Activated naive CD4-positive, alpha-beta T cell treated with anti-CD3 and anti-CD28 coated beads for 36 hours (primary cell): ENCODE data around the gene PIEZO2. TPM values are rescaled to one million over a fixed set of nuclear protein-coding genes. Genes with fewer than 3 reads are reported as not detected.

Experiments used
- CTCF ChIA-PET: fragments of 350-600 bp; sonication (Branson Sonifier 250); formaldehyde crosslinking; loops from one replicate; lab custom pipeline; 2021; ENCODE audit warnings: antibody characterized with exemption; lab: Charles Lee
- DNase-seq: peaks from one replicate; pipeline ENCODE4 v3.0.0-alpha.2; 2020
- H3K27ac Mint-ChIP-seq: one replicate; pipeline ENCODE4 v1.8.0; 2021; ENCODE audit warnings: mild to moderate bottlenecking, mixed read lengths
- H3K27me3 Mint-ChIP-seq: one replicate; pipeline ENCODE4 v1.8.0; 2021; ENCODE audit warnings: low read depth, mixed read lengths
- H3K36me3 Mint-ChIP-seq: one replicate; pipeline ENCODE4 v1.8.0; 2021; ENCODE audit warnings: low read depth, mixed read lengths
- H3K4me1 Mint-ChIP-seq: one replicate; pipeline ENCODE4 v1.8.0; 2021; ENCODE audit warnings: low read depth, mixed read lengths
- H3K4me3 Mint-ChIP-seq: one replicate; pipeline ENCODE4 v1.8.0; 2021; ENCODE audit warnings: mild to moderate bottlenecking, moderate library complexity, mixed read lengths
- H3K9me3 Mint-ChIP-seq: one replicate; pipeline ENCODE4 v1.8.0; 2021; ENCODE audit warnings: mixed read lengths
- intact Hi-C: fragments of 100-400 bp; cut with micrococcal nuclease; formaldehyde crosslinking; loops from one replicate; pipeline ENCODE4 v1.15.1; 2023
- total RNA-seq, 2 experiments: library from RNA; stranded (reverse); gene quantifications; one replicate each; pipeline ENCODE4 v1.2.3, GENCODE V29; 2021

The PIEZO2 gene
- total RNA-seq, 2 experiments from 2014 or later, result not detected

- H3K9me3 Mint-ChIP-seq, result no peaks in the 10 kb centered on the region
Observed at GRCh38 chr18:11163665-11164064, 14.3 kb upstream of the PIEZO2 start.

GRCh38 chr18:11162889-11163288, 13.5 kb upstream of the PIEZO2 start:
- no peaks in the 10 kb centered on the region for H3K9me3 Mint-ChIP-seq
- intact Hi-C loops, result no loop called here
- CTCF ChIA-PET, result interaction anchor here (0.5 to 1.2 kb wide), 2 partner anchors 8 to 443 kb away, joined by 3 to 5 read pairs; no protein-coding TSS in a partner anchor
- no peak for DNase-seq
- no peaks in the 10 kb centered on the region for H3K36me3 Mint-ChIP-seq
- no peaks in the 10 kb centered on the region for H3K4me1 Mint-ChIP-seq
- no peak overlapping the region for H3K27ac Mint-ChIP-seq
- H3K4me3 Mint-ChIP-seq, result no peak overlapping the region
- no peaks in the 10 kb centered on the region for H3K27me3 Mint-ChIP-seq

More at GRCh38 chr18:11163665-11164064, 14.3 kb upstream of the PIEZO2 start:
- CTCF ChIA-PET, result interaction anchor here (1.2 kb wide), 1 partner anchor 9 kb away, joined by 5 read pairs; no protein-coding TSS in a partner anchor
- peak; percentile 9 for DNase-seq
- Mint-ChIP-seq H3K4me1 (no peaks in the 10 kb centered on the region), H3K36me3 (no peaks in the 10 kb centered on the region), H3K27me3 (no peaks in the 10 kb centered on the region), H3K4me3 (no peak overlapping the region), H3K27ac (no peak overlapping the region)
- intact Hi-C loops, result no loop called here

GRCh38 chr18:11162462-11162861, 13.1 kb upstream of the PIEZO2 start:
- Mint-ChIP-seq H3K36me3 (no peaks in the 10 kb centered on the region), H3K27ac (no peak overlapping the region), H3K9me3 (no peaks in the 10 kb centered on the region), H3K27me3 (no peaks in the 10 kb centered on the region), H3K4me3 (no peak overlapping the region), H3K4me1 (no peaks in the 10 kb centered on the region)
- intact Hi-C loops, result no loop called here
- CTCF ChIA-PET, result interaction anchor here (1.2 kb wide), 1 partner anchor 8 kb away, joined by 5 read pairs; no protein-coding TSS in a partner anchor
- DNase-seq, result no peak

- intact Hi-C loops, result no loop called here
- no peaks in the 10 kb centered on the region for H3K4me1 Mint-ChIP-seq
- H3K9me3 Mint-ChIP-seq, result no peaks in the 10 kb centered on the region
Observed at GRCh38 chr18:11160313-11160712, 10.9 kb upstream of the PIEZO2 start.

GRCh38 chr18:11159844-11160243, 10.5 kb upstream of the PIEZO2 start:
- Mint-ChIP-seq H3K9me3 (no peaks in the 10 kb centered on the region), H3K27ac (no peak overlapping the region), H3K4me3 (no peak overlapping the region), H3K4me1 (no peaks in the 10 kb centered on the region), H3K36me3 (no peaks in the 10 kb centered on the region), H3K27me3 (no peaks in the 10 kb centered on the region)
- intact Hi-C loops, result no loop called here
- no peak for DNase-seq
- CTCF ChIA-PET, result no interaction called here

More at GRCh38 chr18:11160313-11160712, 10.9 kb upstream of the PIEZO2 start:
- Mint-ChIP-seq H3K27me3 (no peaks in the 10 kb centered on the region), H3K27ac (no peak overlapping the region), H3K4me3 (no peak overlapping the region), H3K36me3 (no peaks in the 10 kb centered on the region)
- no peak for DNase-seq
- CTCF ChIA-PET, result no interaction called here

GRCh38 chr18:11156978-11157377, 7.6 kb upstream of the PIEZO2 start:
- CTCF ChIA-PET, result no interaction called here
- Mint-ChIP-seq H3K36me3 (no peaks in the 10 kb centered on the region), H3K9me3 (no peaks in the 10 kb centered on the region), H3K4me3 (no peak overlapping the region), H3K27ac (no peak overlapping the region), H3K4me1 (no peaks in the 10 kb centered on the region), H3K27me3 (peaks cover 7% of the 10 kb centered on the region)
- intact Hi-C loops, result no loop called here
- DNase-seq, result no peak

GRCh38 chr18:11155034-11155759, 5.8 kb upstream of the PIEZO2 start:
- Mint-ChIP-seq H3K4me3 (no peak overlapping the region), H3K9me3 (no peaks in the 10 kb centered on the region), H3K36me3 (no peaks in the 10 kb centered on the region), H3K27ac (no peak overlapping the region), H3K27me3 (peaks cover 20% of the 10 kb centered on the region), H3K4me1 (no peaks in the 10 kb centered on the region)
- intact Hi-C loops, result loop anchor here (2.0 kb wide), 1 partner anchor 368 kb away; no protein-coding TSS in a partner anchor
- CTCF ChIA-PET, result interaction anchor here (1.4 to 1.8 kb wide), 2 partner anchors 8 to 11 kb away, joined by 4 to 5 read pairs; no protein-coding TSS in a partner anchor
- DNase-seq, result no peak

GRCh38 chr18:11154368-11154989, 5.1 kb upstream of the PIEZO2 start:
- H3K4me3 Mint-ChIP-seq, result no peak overlapping the region
- H3K27ac Mint-ChIP-seq, result no peak overlapping the region
- CTCF ChIA-PET, result interaction anchor here (0.7 to 1.8 kb wide), 4 partner anchors 9 to 622 kb away, joined by 3 to 5 read pairs (median 4); no protein-coding TSS in a partner anchor
- intact Hi-C loops, result loop anchor here (1.0 to 2.0 kb wide), 2 partner anchors 302 to 368 kb away; no protein-coding TSS in a partner anchor
- DNase-seq, result no peak
- no peaks in the 10 kb centered on the region for H3K36me3 Mint-ChIP-seq
- H3K4me1 Mint-ChIP-seq, result no peaks in the 10 kb centered on the region
- H3K27me3 Mint-ChIP-seq, result peaks cover 26% of the 10 kb centered on the region
- no peaks in the 10 kb centered on the region for H3K9me3 Mint-ChIP-seq

- Mint-ChIP-seq H3K27me3 (peaks cover 29% of the 10 kb centered on the region), H3K4me1 (no peaks in the 10 kb centered on the region), H3K36me3 (no peaks in the 10 kb centered on the region), H3K9me3 (no peaks in the 10 kb centered on the region), H3K27ac (no peak overlapping the region), H3K4me3 (no peak overlapping the region)
- no peak for DNase-seq
- intact Hi-C loops, result no loop called here
- CTCF ChIA-PET, result no interaction called here
Observed at GRCh38 chr18:11153097-11153496, 3.7 kb upstream of the PIEZO2 start.

- Mint-ChIP-seq H3K36me3 (no peaks in the 10 kb centered on the region), H3K27ac (no peak overlapping the region), H3K9me3 (no peaks in the 10 kb centered on the region), H3K27me3 (peaks cover 39% of the 10 kb centered on the region), H3K4me3 (no peak overlapping the region), H3K4me1 (no peaks in the 10 kb centered on the region)
- intact Hi-C loops, result no loop called here
- no peak for DNase-seq
- CTCF ChIA-PET, result no interaction called here
Observed at GRCh38 chr18:11150271-11150615, 874 bp upstream of the PIEZO2 start.

- H3K9me3 Mint-ChIP-seq, result no peaks in the 10 kb centered on the region
- no peak for DNase-seq
- H3K4me3 Mint-ChIP-seq, result no peak overlapping the region
- intact Hi-C loops, result no loop called here
- H3K27me3 Mint-ChIP-seq, result peaks cover 39% of the 10 kb centered on the region
- no peaks in the 10 kb centered on the region for H3K36me3 Mint-ChIP-seq
- H3K27ac Mint-ChIP-seq, result no peak overlapping the region
- CTCF ChIA-PET, result no interaction called here
- H3K4me1 Mint-ChIP-seq, result no peaks in the 10 kb centered on the region
Observed at GRCh38 chr18:11148680-11149440, 509 bp downstream of the PIEZO2 start.

- H3K36me3 Mint-ChIP-seq, result no peaks in the 10 kb centered on the region
- no peak for DNase-seq
- CTCF ChIA-PET, result no interaction called here
- H3K27me3 Mint-ChIP-seq, result peaks cover 36% of the 10 kb centered on the region
- H3K27ac Mint-ChIP-seq, result no peak overlapping the region
- no peak overlapping the region for H3K4me3 Mint-ChIP-seq
- no peaks in the 10 kb centered on the region for H3K4me1 Mint-ChIP-seq
- H3K9me3 Mint-ChIP-seq, result no peaks in the 10 kb centered on the region
- intact Hi-C loops, result no loop called here
Observed at GRCh38 chr18:11147962-11148679, 1.2 kb downstream of the PIEZO2 start.
